NCI-H2029 treated with DMSO at 0.1 percent for 48 hours (cell line): ENCODE data around the gene VIPR1.
A peak's percentile ranks its signal among the peaks of the same experiment; 100 is the strongest.
"Not testable (repeated sequence)": the region's sequence is repeated elsewhere in the genome, so short reads cannot be mapped to it uniquely, and the experiment has no call there.

Experiments used
- DNase-seq: peaks from one replicate; lab custom pipeline; 2025; lab: John Stamatoyannopoulos, UW

VIPR1 gene

GRCh38 chr3:42535981-42536784 lies 33.7 kb downstream of the VIPR1 start:
- no peak for DNase-seq

GRCh38 chr3:42537350-42537749 lies 34.9 kb downstream of the VIPR1 start:
- no peak for DNase-seq

- peak; percentile 64 for DNase-seq
Observed at GRCh38 chr3:42539871-42540714, 37.6 kb downstream of the VIPR1 start.

DNA sequence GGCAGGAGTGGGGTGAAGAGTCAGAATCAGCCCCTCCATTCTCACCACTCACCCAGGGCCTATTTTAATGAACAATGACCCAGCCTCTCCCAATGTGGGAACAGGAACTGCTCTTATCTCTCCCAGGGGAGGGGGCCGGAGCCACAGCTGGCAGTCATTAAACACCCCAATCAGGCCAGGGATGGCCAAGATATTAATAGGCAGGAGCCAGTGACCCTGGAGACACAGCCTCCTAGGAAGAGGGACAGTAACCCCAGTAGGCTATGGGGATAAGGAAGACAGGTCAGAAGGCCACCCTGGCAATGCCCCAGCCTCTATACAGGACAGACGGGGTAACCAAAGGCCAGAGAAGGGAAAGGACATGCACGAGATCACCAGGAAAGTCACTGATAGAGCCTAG lies 38.6 kb downstream of the VIPR1 start:
- DNase-seq = no peak

- DNase-seq = peak; percentile 87
Observed at GRCh38 chr3:42544492-42545283, 42.2 kb downstream of the VIPR1 start.

- peak; percentile 26 for DNase-seq
Observed at GRCh38 chr3:42545284-42545900, 42.9 kb downstream of the VIPR1 start.

GRCh38 chr3:42546691-42547213 lies 44.3 kb downstream of the VIPR1 start:
- DNase-seq = no peak

DNA sequence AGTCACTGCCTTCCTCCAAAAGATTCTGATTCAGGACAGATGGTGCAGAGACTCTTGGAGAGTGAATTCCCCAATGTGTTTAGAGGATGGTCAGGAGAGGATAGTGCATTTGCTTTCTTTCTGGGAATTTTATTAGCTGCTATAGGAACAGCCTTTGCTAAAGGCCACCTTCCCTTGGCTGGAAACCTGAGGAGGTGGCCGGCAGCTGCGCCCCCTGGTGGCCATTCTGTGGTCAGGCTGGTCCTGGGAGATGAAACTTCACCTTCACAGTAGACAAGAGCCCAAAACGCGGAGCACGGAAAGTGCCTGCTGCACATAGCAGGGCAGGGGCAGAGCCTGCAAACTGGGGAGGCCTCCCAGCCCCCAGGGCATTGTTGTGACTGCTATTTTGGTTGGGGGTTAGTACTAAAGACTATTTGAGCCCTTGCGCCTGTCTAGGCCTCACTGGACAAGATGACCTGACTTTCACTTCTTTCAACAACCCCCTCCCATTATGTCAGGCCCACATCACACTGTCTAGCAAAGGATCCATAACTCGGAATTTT lies 45.0 kb downstream of the VIPR1 start:
- peak; percentile 56 for DNase-seq

DNA sequence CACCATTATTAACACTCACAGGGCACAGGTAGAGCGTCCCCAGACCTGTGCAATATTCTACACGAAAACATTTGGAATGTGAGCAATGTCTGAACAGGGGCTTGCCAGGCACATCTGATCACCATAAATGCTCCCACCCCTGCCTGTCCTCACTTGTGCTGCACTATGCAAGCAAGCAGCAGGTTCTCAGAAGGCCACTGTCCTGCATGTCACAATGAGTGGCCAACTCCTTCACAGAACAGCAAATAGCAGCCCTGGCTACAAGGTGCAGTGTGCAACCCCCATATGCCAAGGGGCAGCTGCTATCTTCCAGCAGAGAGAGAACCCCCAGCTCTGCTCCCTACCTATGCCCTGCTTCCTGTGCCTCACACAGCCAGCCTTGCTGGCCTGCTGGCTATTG lies 46.7 kb downstream of the VIPR1 start:
- DNase-seq = no peak

GRCh38 chr3:42550250-42550649 lies 47.8 kb downstream of the VIPR1 start:
- no peak for DNase-seq

- DNase-seq = peak; percentile 18
Observed at GRCh38 chr3:42552830-42553229, 50.4 kb downstream of the VIPR1 start.

DNA sequence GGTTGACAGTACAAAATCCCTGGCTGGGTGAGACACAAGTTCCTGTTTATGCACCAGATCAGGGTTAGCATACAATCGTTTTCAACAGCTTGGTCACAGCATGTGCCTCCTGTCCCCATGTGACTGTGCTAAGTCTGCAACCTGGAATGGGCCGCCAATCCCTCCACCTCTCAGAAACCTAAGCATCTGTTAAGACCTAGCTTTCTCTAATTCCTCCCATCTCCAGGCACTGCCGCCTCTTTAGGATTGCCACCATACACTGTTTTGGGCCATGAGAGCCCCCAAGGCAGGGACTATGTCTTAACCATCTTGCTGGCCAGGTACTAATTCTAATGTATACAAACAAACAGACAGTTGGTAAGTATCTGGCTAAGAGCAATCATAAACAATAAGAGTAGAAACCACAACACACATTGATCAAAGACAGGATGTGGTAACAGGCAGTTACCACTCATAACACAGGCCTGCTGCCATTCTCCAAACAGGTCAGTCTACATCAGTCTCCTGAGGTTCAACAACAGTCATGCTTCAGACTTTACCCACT lies 53.7 kb downstream of the VIPR1 start:
- DNase-seq = peak; percentile 82

GRCh38 chr3:42556817-42557216 lies 54.4 kb downstream of the VIPR1 start:
- not testable (repeated sequence) for DNase-seq

DNA sequence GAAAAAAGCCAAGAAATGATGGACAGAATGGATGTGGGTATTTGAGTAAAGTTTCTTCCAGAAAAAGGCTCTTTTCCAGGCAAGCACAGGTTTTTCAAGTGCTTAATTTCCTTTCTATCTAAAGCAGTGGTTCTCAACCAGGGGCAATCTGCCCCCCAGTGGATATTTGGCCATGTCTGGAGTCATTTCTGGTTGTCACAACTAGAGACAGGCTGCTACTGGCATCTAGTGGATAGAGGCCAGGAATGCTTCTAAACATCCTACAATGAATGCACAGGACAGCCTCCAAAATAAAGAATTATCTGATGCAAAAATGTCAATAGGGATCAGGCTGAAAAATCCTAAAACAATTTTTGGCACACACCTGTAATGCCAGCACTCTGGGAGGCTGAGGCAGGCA lies 55.4 kb downstream of the VIPR1 start:
- no peak for DNase-seq

DNA sequence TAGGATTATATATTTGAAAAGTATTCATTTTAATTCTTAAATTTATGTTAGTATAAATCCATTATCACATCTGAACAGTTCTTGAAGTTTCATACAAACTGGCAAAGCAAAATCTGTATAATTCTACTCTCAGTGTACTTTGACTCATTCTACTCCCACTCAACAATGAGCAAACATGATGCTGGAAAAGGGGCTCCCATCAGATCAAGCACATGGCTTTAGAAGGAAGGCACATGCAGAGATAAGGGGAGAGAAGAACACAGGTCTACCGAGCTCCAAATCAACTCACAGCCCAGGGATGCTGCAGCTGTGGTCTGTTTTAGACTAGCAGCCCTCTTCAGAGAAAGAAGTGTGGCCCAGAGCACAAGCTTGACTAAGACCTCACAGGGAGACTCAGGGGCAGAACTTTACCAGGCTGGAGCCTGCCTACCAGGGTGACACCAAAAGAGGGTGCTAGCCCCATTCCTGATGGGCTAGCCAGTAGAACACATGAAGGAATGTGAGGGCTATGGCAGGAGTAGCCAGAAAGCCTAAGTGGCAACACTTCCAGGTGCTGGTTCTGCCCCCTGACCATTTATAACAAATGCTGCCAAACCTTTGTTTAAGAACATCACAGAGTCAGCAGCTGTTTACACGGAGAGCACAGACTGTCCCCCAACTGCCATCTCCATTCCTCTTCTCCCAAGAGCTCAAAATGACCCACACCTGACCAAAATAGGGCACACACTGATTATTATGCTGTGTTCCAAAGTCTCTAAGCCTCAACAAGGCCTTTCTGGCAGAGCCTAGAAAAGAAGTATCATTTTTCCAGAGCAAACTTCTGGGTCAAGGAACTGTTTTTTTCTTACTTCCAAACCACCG lies 59.8 kb downstream of the VIPR1 start:
- no peak for DNase-seq

DNA sequence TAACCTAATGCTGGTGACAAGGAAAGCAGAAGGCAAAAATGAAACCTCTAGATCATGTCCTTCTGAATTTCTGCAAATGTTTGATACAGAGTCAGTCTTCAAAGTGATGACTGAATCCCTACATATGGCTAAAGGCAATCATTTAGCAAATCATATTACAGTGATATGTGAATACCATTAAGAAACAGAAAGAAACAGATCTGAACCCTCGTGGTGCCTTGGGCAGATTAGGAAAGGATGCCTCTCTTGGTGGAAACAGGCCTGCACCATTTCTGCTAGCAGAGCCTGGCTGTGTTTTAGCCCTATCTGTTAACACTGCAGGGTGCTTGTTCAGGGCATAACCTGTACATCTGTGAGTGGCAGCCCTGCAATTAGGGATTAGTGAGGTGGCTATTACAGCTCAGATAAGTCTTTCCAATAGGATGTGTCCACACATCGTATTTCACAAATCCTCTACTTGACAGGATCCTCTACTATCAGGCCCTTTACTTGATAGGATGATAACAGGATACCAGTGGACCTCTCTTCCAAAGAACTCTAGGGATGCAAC lies 67.2 kb downstream of the VIPR1 start:
- no peak for DNase-seq

DNA sequence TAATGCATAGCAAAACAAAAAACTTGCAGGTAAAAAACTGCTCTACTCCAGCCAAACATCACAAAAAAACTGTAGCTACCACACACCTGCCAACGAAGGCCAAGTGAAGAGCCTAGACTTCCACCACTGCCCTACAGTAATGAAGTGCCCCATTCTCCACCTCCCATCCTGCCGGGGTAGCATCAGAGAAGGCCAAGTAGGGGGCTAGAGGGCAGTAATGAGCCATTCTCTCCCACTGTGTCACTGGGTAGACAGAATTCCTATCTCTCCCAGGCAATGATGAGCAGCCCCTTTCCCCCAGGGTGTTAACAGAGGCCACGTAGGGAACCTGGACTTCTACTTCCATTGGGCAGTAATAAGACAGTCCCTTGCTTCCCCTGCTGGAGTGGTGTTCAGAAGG lies 69.8 kb downstream of the VIPR1 start:
- no peak for DNase-seq

GRCh38 chr3:42575137-42575741 lies 72.8 kb downstream of the VIPR1 start:
- DNase-seq = no peak

- no peak for DNase-seq
Observed at GRCh38 chr3:42578054-42578453, 75.6 kb downstream of the VIPR1 start.
